Activated CD4-positive, alpha-beta T cell treated with anti-CD3 and anti-CD28 coated beads, Interleukin-2, Interleukin-4, amounts not matched to agents 100 ng/mL and 50 ng/mL, durations not matched to agents 16 hours and 8 hours (primary cell): ENCODE results near the gene RMND5A.
A peak's percentile ranks its signal among the peaks of the same experiment; 100 is the strongest.
"Not testable (repeated sequence)": the region's sequence is repeated elsewhere in the genome, so short reads cannot be mapped to it uniquely, and the experiment has no call there.

ENCODE experiments used
- DNase-seq: peaks from one replicate; pipeline ENCODE4 v3.0.0-alpha.2; 2020; ENCODE audit warnings: low spot score

Gene RMND5A

DNA sequence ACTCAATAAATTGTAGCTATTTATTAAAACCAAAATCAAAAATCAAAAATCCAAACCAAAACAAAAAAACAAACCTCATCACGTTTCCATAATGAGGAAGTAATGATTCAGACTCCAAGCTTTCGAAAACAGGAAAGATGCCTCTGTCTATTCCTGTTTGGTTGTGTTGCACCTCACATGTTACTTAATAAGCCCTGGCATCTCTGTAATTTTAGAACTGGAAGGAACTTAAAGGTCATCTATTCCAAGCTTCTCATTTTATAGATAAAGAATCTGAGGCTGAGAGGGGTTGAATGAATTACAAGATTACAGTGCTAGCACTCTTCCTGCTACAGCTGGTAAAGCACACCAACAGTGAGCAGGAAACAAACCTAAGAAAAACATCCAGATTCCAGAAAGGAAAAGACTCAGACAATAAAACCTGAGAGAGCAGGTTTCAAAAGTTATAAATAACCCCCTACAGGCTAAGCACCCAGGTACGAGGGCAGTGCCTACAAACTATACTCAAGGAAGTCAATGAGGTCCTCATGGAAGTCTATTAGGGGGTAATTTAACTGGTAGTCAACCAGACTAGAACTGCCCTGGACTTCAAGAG is 5.4 kb upstream of the RMND5A start:
- DNase-seq, result not testable (repeated sequence)

DNA sequence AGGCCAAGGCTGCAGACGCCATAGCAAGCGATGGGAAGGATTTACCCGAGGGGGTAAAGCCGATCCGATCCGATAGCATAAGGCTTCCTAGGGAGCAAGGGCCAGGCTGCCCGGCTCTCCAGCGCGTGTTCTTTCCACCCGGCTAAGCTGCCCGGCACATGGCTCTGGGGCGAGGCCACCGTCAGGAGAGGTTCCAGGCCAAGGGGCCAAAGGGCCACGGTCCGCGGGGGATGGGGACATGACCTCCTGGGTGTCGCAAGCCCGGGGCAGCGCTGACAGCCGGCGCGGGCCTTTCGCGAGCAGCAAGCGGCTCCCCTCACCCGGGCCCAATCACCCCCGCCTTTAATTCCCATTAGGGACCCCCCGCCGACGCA is 841 bp upstream of the RMND5A start:
- not testable (repeated sequence) for DNase-seq

DNA sequence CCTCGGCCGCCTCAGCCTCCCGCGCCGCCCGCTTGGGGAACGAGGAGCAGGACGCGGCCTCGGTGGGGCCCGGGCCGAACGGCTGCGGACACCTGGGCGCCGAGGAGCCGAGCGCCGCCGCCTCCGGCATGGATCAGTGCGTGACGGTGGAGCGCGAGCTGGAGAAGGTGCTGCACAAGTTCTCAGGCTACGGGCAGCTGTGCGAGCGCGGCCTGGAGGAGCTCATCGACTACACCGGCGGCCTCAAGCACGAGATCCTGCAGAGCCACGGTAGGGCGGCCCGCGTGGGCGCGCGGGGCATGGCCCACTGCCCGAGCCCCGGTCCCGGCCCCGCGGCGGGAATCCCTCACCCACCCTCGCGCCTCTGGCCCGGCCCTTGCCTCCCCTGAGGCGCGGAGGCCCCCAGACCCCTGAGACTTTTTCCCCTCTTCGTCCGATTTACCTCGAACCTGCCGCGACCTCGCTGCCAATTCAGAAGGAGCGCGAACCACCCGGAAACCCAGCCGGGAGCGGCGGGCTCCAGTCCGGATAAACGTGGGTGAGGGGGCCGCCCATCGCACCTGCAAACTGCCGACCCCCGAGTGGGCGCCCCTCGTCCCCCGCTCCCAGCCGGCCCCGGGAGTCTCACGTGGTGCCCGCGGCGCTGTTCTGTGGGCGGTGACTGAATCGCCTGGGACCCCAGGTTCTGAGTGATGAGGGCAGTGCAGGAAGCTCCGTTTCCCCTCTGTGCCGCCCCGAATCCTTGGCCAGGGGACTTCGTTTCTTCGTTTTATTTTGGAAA is 639 bp downstream of the RMND5A start:
- peak; percentile 37 for DNase-seq

DNA sequence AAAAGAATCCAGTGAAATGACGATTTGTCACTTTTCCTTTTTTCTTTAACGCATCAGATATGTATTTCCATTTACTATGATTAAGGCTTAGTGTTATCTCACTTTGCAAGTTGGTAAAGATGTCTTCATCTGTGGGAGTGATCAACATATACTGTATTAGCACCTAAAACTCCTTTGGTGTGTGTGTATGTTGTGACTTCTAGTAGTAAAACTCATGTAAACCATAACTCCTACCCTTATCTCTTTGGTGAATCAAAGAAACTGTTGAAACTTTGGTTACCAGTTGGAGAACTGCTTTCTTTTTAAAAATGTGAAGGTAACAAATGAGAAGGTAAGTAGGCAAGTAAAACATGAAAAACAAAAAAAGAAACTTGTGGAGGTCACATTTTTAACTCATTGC is 5.6 kb downstream of the RMND5A start:
- DNase-seq, result not testable (repeated sequence)

DNA sequence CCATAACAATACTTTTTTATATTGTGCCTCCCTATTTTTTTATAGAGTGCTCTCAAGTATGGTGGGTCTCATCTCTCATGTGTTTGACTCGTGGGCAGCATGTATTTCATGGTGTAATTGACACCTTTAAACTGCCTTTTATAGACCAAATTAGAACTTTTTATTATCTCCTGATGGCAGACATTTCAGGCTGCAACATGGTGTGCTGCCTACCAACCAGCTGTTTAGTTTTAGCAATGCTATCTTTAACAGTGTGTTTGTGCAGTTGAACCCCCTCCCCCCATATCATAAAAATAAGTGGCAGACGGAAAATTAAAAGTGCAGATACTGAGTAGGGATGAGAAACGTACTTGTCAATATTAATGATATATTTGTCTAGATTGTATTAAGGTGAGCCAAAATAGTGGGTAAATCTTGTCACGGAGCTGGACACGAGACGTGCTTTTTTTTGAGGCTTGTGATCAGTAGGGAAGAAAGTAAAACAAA is 12.0 kb downstream of the RMND5A start:
- DNase-seq, result not testable (repeated sequence)

DNA sequence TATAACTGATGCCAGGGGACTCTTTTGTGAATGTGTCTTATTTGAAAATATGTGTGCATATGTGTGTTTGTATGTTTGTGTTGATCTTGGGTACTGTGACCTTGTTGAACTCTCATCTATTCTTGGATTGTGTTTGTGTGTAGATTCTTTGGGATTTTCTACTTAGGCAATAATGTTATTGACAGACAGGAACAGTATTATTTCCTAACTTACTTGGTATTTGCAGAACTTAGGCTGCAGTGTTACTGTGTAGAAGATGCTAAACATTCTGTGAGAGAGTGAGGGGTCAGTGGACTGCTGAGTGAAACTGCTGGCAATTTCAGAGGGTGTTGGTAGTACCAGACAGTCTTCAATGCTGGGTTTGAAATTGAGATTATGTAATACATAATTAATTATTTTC is 12.7 kb downstream of the RMND5A start:
- not testable (repeated sequence) for DNase-seq

DNA sequence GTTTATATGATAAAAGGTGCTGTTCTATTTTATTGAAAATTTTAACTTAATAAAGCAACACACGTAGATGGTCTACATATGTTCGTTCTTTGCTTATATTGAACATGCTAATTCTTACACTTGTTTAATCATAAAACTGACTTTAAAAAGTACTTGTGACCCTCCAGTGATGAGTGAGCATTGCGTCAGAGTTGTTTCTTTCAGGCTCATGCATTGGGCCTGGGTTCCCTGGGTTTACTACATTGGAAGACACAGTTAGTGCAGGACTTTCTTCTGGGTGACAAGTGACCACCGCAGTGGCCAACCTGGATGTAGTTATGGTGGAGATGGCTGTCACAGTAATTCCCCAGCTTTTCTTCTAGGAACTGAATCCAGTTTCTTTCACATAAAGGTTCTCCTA is 13.4 kb downstream of the RMND5A start:
- not testable (repeated sequence) for DNase-seq

DNA sequence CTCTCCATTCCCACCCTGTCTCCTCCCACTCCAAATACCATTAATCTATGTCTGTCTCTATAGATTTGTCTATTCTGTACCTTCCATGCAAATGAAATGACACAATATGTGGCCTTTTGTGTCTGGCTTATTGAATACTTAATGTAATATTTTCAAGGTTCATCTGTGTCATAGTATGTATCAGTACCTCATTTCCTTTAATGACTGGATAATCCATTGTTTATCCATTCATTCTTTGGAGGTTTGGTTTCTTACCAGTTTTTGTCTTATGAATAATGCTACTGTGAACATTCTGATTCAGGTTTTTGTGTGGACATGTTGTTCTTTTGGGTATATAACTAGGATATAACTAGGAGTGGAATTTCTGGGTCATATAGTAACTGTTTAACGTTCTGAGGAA is 14.8 kb downstream of the RMND5A start:
- not testable (repeated sequence) for DNase-seq

DNA sequence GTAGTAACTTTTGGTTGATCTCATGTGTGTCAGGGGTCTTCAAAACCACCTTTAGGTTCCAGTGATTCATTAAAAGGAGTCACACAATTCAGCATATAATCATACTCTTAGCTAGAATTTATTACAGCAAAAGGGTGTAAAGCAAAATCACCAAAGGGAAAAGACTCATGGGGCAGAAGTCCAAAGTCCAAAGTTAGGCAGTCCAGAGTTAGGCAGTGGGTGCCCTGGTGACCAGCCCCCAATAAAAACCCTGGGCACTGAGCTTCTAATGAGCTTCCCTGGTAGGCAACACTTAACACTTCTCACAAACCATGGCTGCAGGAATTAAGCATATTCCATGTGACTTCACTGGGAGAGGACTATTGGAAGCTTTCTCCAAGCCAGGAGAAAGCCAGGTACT is 19.4 kb downstream of the RMND5A start:
- not testable (repeated sequence) for DNase-seq

DNA sequence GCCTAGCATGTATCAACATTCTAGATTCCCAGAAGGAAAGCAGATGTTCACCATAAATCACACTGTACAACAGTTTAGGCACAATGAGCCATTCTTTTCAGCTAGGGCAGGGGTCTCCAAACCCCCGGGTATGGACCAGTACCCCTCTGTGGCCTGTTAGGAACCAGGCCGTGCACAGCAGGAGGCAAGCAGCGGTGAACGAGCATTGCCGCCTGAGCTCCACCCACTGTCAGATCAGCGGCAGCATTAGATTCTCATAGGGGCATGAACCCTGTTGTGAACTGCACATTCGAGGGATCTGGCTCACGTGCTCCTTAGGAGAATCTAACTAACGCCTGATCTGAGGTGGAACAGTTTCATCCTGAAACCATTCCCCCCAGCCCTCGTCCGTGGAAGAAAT is 19.8 kb downstream of the RMND5A start:
- DNase-seq, result not testable (repeated sequence)

DNA sequence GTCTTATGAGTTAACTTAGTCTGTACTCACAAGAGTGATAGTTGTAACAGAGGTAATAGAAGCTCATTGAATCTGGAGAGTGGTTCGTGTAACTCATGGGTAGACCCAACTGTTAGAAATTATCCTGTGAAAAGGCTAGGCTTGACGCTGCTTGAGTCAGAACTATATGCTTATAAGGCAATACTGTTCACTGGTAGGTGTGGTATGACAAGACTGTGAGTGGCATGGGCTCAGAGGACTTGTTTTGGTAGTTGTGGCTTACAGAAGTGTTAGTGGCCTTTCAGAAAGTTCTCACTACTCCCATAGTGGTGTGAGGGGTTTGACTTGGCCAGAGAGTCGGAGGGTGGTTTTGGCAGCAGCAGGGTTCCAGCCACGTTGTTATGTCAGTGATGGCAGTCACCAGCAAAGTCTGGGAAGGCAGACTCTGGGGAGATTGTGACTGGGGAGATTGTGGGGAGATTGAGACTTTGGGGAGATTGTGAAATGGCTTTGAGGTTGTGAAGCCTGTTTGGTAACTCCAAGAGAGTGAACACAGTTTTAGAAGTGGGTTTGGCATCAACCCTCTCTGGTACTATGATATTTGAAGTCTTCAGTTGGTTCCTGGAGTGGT is 21.9 kb downstream of the RMND5A start:
- DNase-seq, result not testable (repeated sequence)

DNA sequence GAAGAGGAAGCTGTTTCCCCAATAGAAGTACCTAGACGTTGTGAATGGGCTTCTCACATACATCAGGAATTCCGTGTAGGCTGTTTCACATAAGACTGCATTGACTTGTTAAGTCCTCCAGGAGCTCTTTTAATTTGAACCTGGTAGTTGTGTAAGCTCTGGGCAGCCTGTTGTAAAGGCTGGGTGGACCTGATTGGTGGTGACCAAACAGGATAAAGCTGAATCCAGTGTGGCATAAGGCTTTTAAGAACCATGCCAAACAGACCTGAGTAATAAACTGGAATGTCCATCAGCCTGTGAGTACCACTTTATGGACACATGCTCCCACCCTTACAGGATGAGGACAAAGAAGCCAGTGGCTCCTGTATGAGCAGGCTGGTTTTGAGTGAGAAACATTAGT is 24.1 kb downstream of the RMND5A start:
- no peak for DNase-seq

DNA sequence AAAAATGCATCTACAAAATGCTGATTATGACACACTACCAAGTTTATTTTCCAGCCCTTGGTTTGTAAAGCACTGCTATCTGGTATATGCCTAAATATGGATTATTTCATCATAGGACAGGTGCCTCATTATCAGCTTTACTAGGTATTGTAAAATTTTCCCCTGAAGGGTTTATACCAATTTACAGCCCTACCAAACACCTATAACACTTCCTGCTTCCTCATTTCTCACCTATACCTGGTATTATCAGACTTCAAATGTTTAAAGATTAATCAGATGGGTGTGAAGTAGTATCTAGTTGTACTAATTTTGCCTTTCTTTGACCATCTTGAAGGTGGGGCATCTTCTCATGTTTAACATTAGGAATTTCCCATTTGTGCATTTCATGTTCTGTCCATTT is 26.8 kb downstream of the RMND5A start:
- no peak for DNase-seq

DNA sequence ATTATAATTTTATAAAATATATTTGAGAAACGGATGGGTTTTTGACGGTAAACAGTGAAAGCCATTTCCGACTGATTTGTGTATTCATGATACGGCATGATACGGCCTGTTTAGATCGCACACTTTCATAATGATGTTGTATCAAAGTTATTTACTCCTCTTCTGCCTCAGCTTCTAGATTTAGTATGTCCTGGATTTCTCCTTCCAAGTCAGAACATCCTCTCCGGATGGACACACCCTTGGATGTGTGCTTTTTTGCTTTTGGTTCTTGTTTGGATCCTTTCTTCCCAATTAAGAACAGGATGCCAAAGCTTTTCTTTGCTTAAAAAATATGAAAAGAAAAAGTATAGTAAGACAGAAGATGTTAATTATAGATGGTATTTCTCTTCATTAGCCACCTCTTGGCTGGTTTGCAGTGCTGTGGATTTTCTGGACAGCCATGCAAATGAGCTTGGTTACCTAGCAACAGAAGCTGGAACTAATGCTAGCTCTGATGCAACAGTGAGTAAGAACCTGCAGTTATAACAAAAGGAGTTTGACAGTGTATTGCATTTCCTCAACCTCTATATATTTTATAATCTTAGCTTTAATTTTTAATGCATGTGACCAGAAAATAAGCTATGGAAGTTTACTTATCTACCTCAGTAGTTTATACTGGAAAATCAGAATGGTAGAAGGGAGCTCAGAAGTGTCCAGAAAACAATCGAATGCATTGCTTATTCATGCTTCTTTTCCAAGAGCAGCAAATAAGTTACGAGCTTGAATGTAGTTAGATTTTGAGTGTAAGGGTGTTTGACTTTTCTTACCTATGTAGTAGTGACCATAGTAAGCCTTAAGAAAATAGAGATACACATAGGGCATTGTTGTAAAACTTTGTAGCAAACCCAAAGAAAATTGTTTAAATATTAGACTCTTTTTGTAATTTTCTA is 27.9 kb downstream of the RMND5A start:
- DNase-seq, result peak; percentile 29

DNA sequence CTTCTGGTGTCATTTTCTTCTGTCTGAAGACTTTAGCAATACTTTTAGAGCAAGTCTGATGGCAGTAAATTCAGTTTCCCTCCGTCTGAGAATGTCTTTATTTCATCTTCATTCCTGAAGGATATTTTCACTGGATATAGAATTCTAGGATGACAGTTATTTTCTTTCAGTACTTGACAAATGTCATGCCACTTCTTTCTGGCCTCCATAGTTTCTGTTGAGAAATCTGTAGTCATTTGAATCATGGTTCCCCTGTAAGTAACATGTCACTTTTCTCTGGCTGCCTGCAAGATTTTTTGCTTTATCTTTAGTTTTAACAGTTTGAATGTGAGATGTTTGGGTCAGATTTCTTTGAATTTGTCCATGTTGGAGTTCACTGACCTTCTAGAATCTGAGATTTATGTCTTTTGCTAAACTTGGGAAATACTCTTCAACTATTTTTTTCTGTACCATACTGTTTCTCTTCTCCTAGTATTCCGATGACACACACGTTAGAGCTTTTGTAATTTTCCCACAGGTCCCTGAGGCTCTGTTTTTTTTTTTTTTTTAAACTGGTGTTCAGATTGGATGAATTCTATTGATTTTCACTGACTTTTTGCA is 30.2 kb downstream of the RMND5A start:
- no peak for DNase-seq

DNA sequence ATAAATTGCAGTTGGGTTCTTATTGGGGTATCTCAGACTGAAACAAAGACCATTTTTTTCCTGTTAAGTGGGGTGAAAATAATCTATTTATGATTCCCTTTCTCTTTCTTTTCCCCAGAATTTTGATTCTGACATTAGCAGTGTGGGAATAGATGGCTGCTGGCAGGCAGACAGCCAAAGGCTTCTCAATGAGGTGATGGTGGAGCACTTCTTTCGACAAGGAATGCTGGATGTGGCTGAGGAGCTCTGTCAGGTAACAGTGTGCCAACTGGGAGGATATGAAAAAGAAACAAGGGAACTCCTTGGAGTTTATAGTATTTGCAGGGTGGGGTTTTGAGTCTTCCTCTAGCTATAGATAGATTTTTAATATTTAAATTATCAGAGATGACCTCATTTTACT is 31.7 kb downstream of the RMND5A start:
- no peak for DNase-seq

DNA sequence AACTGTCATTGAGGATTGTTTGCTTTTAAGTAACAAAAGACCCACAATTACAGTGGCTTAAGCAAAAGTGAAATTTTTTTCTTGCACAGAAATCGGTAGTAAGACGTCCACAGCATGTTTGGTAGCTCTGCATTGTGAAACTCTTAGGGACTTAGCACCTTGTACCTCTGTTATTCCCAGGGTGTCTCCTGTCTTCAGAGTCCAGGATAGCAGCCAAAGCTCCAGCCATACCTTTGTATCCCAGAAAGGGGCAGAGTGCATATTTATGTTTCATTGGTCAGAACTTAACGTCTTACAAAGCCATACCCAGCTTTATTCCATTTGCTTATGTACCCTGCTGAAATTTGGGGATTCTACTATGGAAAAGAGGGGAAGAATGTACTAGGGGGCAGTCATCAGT is 32.8 kb downstream of the RMND5A start:
- no peak for DNase-seq

DNA sequence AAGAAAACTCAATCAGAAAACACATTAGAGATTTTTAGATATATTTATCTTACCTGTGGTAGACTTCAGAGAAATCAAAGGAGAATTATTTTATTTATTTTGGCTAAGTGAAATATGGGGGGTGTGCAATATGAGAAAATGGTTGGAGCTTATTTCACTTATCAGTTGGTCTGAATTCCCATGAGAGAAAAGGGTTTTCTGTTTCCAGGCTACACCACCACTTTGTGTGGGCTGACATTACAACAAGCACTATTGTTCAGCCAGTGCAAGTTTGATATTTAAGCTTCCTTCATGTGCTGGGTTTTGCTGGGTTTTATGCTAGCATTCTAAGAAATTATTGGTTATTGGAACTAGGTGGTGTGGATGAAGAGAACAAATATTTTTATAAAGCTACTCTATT is 33.5 kb downstream of the RMND5A start:
- DNase-seq, result no peak

DNA sequence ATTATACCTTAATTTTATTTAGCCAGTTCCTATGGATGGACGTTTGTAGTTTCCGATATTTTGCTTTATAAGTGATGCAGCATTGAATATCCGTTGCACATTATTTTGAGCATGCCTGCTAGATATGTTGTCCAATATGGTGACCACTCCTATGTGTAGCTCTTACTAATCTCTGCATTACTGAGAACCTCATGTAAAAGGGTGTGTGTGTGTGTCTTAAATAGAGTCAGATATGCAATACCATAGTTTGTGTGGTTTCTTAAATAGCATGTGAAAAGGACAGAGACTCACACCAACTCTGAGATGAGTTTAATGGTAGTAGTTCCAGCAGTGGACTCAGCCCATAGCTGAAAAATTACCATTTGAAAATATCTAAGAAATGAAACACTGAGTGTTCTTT is 38.3 kb downstream of the RMND5A start:
- no peak for DNase-seq

DNA sequence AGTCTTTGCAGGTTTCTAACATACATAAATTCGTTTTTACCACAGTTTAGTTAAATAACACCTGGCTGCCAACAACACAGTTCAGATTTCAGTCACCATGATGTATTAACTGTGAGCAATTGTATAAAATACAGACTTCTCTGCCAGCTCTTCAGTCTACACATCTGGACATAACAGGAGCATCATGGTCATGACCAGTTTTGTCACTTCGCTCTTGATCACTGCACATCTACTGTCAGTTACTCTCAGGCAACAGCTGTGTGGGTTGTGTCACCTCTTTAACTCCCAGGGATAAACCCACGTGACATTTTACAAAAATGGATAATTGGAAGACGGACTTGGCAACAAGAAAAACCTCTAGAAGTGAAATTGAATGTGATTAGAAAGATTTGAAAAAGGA is 40.3 kb downstream of the RMND5A start:
- no peak for DNase-seq

DNA sequence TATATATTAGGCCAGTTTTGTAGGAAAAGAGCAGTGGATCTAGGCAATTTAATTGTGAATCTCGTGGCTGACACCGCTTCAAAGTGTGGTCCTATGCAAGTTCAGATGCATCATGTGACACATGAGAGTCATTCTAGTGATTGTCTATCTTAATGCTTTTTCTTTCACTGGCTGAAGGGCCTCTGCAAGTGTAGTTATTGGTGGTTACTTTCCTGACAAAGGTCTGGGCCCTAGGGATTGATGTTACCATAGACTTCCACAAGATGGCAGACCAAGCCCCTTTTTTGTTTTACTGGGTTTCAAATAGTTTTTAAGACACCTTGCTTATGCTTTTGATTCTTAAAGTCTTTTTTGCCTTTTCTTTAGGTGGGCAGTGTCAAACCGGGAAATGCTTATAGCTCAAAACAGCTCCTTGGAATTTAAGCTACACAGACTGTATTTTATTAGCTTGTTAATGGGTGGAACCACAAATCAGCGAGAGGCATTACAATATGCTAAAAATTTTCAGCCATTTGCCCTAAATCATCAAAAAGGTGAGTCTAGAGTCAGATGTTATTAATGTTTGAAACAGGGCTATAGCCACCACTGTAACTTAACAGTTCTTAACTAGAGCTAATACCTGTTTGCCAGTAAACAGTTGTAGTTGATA is 44.7 kb downstream of the RMND5A start:
- peak; percentile 51 for DNase-seq
